Measurements from ENCODE around the gene RAB9A.

DNA sequence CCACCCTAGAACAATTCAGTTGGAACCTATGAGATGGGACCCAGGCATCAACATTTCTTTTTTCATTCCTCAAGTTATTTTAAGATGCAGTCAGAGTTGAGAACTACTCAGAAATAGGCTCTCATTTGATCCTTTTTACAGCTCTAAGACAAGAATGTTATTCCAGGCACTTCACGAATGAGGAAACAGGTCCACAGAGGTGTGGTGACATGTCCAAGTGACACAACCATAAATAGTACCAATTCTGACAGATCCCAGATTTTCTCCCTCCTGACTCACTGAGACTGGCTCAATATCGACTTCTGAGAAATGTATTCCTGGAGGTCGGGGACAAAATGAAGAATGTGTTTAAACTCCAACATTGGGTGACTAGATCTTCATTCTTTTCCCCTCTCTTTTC is 24.9 kb upstream of the RAB9A start:
- TF ChIP-seq, protein P1, sequence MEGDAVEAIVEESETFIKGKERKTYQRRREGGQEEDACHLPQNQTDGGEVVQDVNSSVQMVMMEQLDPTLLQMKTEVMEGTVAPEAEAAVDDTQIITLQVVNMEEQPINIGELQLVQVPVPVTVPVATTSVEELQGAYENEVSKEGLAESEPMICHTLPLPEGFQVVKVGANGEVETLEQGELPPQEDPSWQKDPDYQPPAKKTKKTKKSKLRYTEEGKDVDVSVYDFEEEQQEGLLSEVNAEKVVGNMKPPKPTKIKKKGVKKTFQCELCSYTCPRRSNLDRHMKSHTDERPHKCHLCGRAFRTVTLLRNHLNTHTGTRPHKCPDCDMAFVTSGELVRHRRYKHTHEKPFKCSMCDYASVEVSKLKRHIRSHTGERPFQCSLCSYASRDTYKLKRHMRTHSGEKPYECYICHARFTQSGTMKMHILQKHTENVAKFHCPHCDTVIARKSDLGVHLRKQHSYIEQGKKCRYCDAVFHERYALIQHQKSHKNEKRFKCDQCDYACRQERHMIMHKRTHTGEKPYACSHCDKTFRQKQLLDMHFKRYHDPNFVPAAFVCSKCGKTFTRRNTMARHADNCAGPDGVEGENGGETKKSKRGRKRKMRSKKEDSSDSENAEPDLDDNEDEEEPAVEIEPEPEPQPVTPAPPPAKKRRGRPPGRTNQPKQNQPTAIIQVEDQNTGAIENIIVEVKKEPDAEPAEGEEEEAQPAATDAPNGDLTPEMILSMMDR (IDR thresholded peaks at IDR 0.05) = no peak
- TF ChIP-seq POLR2A (IDR thresholded peaks at IDR 0.05) = no peak

Data from thyroid gland (tissue), 4 donors.